Bronchial epithelial cell (primary cell): ENCODE measurements around the gene IVL. TPM values are rescaled to one million over a fixed set of nuclear protein-coding genes. Genes with fewer than 3 reads are reported as not detected.

Experiments
- DNase-seq: peaks from one replicate; pipeline ENCODE4 v3.0.0-alpha.2; 2010; ENCODE audit warnings: low read depth
- FAIRE-seq: peaks from 2 replicates; lab custom pipeline; 2011; peaks lifted over from hg19 to GRCh38; lab: Jason Lieb, UNC
- H3K27me3 ChIP-seq: 2 replicates; pipeline ENCODE4 v1.5.1; 2011; ENCODE audit warnings: low read length; ENCODE audit not compliant: control insufficient read depth, insufficient read depth
- H3K36me3 ChIP-seq: 2 replicates; pipeline ENCODE4 v1.5.1; 2011; ENCODE audit warnings: low read length; ENCODE audit not compliant: control insufficient read depth, insufficient read depth
- H3K4me3 ChIP-seq: 2 replicates; pipeline ENCODE4 v1.5.1; 2011; ENCODE audit warnings: mild to moderate bottlenecking, low read depth, low read length, control low read depth
- total RNA-seq: library from RNA; depleted of rRNA; stranded (reverse); fragments of >200 nt; gene quantifications from 2 replicates; pipeline ENCODE4 v1.2.1, GENCODE V29; 2014
- TF ChIP-seq, protein P1 (sequence below): IDR thresholded peaks from 2 replicates; pipeline ENCODE4 v1.5.1; 2011; ENCODE audit warnings: mild to moderate bottlenecking, moderate library complexity, low read length, control low read depth, inconsistent platforms; ENCODE audit not compliant: insufficient read depth, severe bottlenecking

The IVL gene
- total RNA-seq, 1 donor from 2014 or later, result 1.6 TPM

DNA sequence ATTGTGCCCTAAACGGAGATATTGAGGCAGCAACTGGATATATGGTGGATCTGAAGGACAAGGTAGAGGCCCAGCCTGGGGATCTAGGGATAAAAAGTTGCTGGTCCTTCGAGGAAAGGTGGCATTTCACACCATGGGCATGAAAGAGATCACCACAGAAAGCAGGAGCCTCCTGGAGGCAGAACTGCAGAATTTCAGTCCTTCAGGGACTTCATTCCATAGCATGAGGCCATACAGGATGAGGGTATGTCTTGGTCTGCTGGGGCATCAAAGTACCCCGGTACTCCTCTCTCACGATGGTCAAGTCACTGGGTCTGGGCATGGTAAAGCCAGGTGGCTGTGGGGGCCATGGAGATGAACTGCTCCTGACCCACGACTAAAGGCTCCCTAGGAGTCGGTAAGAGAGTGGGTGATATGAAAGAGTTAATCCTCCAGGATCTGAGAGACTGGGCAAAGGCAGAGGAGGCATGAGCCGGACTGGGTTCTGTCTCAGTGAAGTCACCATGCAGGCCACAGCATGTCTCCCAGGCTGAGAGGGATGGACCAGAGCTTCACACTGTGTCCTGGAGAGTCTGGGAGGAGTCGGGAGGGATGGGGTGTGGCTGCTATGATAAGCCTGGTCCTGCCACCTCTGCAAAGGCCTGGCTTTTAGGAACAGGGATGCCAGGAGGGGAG lies 32.8 kb downstream of the IVL start:
- Histone ChIP-seq H3K27me3 (no peaks in the 10 kb centered on the region), H3K36me3 (no peaks in the 10 kb centered on the region), H3K4me3 (no peak overlapping the region)
- FAIRE-seq (peak; percentile 97), DNase-seq (peak; percentile 94)
- TF ChIP-seq, protein P1, sequence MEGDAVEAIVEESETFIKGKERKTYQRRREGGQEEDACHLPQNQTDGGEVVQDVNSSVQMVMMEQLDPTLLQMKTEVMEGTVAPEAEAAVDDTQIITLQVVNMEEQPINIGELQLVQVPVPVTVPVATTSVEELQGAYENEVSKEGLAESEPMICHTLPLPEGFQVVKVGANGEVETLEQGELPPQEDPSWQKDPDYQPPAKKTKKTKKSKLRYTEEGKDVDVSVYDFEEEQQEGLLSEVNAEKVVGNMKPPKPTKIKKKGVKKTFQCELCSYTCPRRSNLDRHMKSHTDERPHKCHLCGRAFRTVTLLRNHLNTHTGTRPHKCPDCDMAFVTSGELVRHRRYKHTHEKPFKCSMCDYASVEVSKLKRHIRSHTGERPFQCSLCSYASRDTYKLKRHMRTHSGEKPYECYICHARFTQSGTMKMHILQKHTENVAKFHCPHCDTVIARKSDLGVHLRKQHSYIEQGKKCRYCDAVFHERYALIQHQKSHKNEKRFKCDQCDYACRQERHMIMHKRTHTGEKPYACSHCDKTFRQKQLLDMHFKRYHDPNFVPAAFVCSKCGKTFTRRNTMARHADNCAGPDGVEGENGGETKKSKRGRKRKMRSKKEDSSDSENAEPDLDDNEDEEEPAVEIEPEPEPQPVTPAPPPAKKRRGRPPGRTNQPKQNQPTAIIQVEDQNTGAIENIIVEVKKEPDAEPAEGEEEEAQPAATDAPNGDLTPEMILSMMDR, result peak; percentile 36

GRCh38 chr1:152942161-152942560 lies 33.8 kb downstream of the IVL start:
- no peak for DNase-seq
- TF ChIP-seq, protein P1, result no peak
- Histone ChIP-seq H3K4me3 (no peak overlapping the region), H3K36me3 (no peaks in the 10 kb centered on the region), H3K27me3 (no peaks in the 10 kb centered on the region)
- no peak for FAIRE-seq

- H3K4me3 ChIP-seq, result no peak overlapping the region
- no peaks in the 10 kb centered on the region for H3K27me3 ChIP-seq
- TF ChIP-seq, protein P1, result no peak
- DNase-seq (peak; percentile 77), FAIRE-seq (no peak)
- H3K36me3 ChIP-seq, result no peaks in the 10 kb centered on the region
Observed at GRCh38 chr1:152946248-152946647, 37.9 kb downstream of the IVL start.

DNA sequence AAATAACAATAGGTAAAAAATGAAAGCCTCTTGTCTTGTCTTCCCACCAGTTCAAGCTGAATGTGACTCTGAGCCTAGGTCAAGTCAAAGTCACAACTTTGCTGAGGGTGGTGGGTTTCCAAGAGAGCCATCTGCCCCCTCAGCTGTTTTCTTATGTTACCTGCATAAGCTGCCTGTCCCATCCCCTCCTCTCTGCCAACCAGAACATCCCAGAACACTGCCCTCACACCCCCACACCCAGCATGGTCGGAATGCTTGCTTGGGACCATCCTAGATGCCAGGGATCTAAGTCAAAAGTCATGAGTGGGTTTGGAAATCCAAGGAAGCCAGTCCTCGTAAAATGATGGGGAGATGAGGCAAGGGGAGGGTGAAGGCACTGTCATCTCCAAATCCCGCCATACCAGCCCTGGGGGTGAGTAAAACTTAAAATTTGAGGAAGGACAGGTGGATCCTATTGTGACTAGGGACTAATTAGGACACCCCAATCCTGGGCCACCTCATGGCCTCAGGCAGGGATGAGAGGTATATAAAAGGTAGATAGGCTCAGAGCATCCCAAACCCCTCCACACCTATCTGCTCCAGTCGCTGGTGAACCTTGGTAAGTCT lies 38.4 kb downstream of the IVL start, which contains the start of gene SPRR5:
Gene SPRR5, plus strand, starts transcription at position 556 of the 606 bp plus-strand sequence. CDS start 1,349 bp downstream, outside the sequence.
- Histone ChIP-seq H3K4me3 (no peak within 1 kb of the TSS), H3K36me3 (no peaks in the 10 kb centered on the region), H3K27me3 (no peaks in the 10 kb centered on the region)
- DNase-seq, result no peak
- no peak for FAIRE-seq
- TF ChIP-seq, protein P1, result no peak

GRCh38 chr1:152951711-152952110 lies 43.4 kb downstream of the IVL start:
- Histone ChIP-seq H3K4me3 (no peak overlapping the region), H3K36me3 (no peaks in the 10 kb centered on the region), H3K27me3 (no peaks in the 10 kb centered on the region)
- FAIRE-seq, result no peak
- TF ChIP-seq, protein P1, result no peak
- no peak for DNase-seq
